ENCODE measurements around the gene POGZ.

The POGZ gene

DNA sequence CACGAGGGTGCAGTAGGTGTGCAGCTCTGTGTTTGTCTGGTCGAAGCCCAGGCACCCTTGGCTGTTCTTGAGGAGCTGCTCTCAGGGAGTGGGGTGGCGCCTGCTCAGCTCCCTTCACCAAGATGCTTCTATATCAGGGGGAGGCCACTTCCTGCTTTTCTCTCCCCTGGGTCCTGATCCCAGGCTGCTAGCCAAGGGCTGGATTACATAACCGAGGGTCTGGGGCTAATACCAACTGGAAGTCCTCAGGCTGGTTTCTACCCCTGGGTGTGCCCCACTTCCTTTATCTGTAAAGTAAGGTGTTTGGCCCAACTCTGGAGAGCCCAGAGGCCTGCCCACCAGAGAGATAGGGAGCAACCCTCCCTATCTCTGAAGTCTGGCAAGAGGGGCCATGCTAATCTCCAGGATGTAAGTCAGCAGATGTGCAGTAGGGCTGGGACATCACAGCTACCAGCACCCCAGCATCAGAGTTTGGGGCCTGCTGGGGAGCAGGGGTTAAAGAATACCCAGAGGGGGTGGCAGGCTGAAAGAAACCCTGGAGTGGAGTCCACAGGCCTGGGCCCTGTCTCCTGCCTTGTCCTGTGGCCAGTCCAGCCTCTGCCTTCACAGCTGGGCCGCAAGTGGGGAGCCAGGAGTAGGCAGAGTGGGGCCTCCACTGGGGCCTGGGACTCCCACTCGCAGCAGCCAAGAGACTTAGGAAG is 88.9 kb downstream of the POGZ start:
- no peak for DNase-seq

DNA sequence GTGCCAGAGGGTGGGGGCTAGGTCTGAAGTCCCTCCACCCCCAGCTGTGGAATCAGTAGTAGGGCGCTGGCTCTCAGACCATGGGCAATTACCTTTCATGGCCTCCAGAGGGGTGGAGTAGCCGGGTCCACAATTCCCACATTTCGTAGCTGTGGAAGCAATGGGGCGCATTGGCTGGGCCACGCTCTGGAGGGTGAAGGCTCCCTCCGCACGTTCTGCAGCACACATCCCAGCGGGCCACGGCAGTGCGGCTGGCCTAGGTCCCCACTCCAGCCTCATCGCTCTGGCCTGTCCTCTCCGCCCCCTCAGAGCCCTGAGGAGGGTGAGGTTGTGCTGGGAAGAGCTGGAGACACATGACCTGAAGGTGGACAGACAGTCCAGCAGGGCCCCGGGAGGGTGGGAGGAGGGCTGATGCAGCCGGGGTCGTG is 89.7 kb downstream of the POGZ start:
- DNase-seq: no peak

DNA sequence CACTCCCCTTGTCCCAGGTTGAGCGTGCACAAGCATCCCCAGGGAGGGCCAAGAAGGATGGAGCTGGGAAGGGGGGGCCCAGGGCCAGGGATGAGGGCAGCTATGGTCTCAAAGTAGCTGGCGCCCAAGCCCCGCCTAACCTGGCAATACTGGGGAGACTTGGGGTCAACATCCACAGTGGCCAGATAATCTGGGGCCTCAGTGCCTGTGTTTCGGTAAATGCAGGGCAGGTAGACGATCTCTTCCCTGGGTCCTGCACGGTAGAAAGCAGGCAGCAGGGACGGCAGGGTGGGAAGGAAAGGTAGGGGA is 90.0 kb downstream of the POGZ start:
- DNase-seq: no peak

DNA sequence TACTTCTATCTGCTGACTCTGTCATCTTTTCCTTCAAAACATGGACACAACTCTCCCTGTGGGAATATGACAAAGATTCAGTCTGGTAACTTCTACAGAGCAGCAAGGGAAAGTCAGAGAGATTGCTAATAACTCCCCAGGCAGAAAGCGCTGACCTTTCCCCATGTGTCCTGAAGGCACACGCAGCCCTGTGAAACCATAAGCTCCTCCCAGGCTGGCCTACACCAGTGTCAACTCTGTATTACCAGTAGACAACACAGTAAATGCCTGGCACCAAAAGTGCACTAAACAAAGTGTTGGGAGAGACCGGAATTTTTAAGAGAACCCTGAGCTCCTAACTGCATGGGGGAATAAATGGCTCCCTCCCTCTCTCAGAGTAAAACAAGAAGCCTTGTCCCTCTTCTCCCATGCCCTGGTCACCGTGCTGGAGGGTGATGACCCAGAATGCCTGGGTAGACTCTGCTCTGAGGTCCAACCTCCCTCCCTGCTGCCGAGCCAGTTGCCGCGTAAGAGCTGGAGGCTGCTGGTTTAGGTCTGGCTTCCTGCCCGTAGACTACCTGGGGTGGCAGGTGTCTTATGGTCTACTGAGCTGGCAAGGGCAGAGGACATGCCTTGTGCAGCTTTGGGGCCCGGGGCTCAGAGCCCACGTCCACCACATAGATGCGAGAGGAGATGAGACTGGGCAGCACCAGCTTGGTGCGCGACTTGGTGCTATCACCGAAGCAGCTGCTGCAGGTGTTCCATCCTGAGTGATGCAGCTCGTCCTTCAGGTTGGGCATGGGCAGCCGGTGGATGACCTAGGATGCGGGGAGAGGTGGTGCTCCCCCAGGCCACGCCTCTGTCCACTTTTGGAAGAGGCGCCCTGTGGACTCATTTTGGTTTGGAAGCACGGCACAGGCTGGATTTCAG is 90.6 kb downstream of the POGZ start:
- no peak for DNase-seq

DNA sequence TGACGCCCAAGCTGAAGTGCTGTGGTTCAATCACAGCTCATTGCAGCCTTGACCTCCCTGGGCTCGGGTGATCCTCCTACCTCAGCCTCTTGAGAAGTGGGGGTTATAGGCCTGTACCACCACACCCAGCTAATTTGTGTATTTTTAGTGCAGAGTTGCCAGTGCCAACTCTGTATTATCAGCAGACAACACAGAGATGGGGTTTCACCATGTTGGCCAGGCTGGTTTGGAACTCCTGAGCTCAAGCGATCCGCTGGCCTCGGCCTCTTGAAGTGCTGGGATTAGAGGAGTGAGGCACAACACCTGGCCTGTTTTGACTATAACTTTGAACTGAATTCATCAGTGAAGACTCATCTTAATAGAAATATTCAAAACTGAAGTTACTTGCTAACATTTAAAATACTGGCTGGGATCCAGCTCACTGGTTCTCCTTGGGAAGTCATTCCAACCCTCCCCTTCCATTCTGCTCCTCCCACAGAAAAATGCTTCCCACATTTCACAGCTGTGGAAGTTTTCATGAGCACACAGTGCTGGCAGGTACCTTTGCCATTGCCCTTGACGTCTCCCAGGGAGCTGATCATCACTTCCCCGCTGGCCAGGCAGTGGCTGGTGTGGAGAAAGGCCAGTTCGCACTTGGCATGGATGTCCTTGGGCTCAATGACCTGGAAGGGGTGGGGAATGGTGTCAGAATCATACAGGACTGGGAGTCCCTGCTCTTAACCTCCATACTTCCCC is 91.5 kb downstream of the POGZ start:
- no peak for DNase-seq

DNA sequence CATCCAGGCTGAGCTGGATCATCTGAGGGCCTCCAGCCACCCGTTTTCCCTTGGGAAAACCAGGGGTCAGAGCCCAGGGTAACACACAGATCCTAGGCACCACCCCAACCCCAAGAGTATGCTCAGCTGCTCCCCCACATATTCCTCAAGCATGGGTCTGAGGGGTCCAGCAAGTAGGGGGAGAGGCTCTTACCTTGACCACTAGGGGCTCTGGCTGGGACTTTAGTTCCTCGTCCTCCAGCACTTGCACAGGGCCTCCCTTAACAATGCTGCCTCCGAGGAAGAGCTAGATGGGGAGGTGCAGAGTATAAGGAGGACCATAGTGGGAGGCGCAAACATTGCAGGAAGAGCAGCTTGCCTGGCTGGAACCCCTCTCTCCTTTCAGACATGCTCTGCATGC is 94.3 kb downstream of the POGZ start:
- DNase-seq: no peak

DNA sequence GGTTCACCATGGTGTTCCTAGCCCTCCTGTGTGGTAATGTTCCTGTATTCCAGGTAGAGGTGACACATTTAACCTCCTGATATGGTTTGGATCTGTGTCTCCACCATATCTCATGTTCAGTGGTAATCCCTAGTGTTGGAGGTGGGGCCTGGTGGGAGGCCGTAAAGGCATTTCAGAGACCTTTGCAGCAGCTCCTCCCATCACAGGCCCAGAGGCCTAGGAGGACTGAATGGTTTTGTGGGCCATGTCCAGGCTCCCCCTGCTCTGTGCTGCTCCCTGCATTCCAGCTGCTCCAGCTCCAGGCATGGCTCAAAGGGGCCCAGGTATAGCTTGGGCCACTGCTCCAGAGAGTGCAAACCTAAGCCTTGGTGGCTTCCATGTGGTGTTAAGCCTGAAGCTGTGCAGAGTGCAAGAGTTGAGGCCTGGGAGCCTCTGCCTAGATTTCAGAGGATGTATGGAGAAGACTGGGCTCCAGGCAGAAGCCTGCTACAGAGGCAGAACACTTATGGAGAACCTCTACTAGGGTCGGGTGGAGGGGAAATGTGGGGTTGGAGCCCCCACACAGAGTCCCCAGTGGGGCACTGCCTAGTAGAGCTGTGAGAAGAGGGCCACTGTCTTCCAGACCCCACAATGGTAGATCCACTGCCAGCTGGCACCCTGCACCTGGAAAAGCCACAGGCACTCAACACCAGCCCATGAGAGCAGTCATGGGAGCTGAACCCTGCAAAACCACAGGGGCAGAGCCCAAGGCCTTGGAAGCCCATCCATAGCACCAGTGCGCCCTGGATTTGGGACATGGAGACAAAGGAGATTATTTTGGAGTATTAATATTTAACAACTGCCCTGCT is 96.8 kb downstream of the POGZ start:
- DNase-seq: no peak

DNA sequence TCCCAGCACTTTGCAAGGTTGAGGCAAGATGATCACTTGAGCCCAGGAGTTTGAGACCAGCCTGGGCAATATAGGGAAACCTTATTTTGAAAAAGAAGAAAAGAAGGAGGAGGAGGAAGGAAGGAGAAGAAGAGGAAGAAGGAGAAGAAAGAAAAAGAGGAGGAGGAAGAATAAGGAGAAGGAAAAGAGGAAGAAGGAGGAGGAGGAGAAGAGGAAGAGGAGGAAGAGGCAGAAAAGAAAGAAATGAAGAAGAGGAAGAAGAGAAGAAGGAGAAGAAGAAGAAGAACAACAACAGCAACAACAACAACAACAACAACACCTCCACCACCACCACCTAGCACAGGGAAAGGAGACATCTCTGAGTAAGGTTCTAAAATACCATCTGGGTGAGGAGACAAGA is 97.4 kb downstream of the POGZ start:
- DNase-seq: no peak

DNA sequence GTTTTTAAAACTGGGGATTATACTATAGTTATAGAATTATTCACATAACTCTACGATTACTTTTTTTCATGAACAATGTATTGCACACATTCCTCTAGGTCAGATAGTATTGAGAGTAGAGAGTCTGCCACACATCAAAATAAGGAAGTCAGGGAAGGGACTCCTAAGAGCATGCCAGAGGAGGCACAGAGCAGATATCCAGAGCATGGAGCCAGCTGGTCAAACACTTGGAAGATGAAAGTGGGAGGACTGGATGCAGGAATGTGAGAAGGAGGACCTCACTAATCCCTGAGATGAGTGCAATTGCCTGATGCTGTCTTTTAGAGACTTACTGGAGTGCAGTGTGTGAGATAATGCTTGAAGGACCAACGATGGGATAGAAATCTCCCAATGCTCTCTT is 102.6 kb downstream of the POGZ start:
- no peak for DNase-seq

All from right forelimb (tissue), 1 donor.